Neural crest cell (in vitro differentiated cells): ENCODE data around the gene ACSL6. TPM values are rescaled to one million over a fixed set of nuclear protein-coding genes. Genes with fewer than 3 reads are reported as not detected.

Experiments used
- DNase-seq: peaks from one replicate; pipeline ENCODE4 v3.0.0; 2021; ENCODE audit warnings: low read depth, mixed read lengths, low spot score
- H3K27ac Mint-ChIP-seq: one replicate; pipeline ENCODE4 v1.8.0; 2021; ENCODE audit warnings: mild to moderate bottlenecking, mixed read lengths; ENCODE audit not compliant: unreplicated experiment
- H3K27me3 Mint-ChIP-seq: 2 replicates; pipeline ENCODE4 v1.8.0; 2021; ENCODE audit warnings: low read depth, mild to moderate bottlenecking, mixed read lengths
- H3K36me3 Mint-ChIP-seq: 2 replicates; pipeline ENCODE4 v1.8.0; 2021; ENCODE audit warnings: low read depth, mild to moderate bottlenecking, mixed read lengths
- H3K4me1 Mint-ChIP-seq: 2 replicates; pipeline ENCODE4 v1.8.0; 2021; ENCODE audit warnings: mixed read lengths
- H3K4me3 Mint-ChIP-seq: one replicate; pipeline ENCODE4 v1.8.0; 2021; ENCODE audit warnings: mild to moderate bottlenecking, mixed read lengths
- H3K9me3 Mint-ChIP-seq: 2 replicates; pipeline ENCODE4 v1.8.0; 2021; ENCODE audit warnings: mixed read lengths
- CTCF ChIP-seq: fragments of 200-600 bp; sonication (generic); conservative IDR thresholded peaks from 2 replicates; pipeline ENCODE4 v1.5.0; 2021; ENCODE audit warnings: antibody characterized with exemption, mild to moderate bottlenecking
- total RNA-seq: library from RNA; stranded (reverse); gene quantifications from 2 replicates; pipeline ENCODE4 v1.2.1, GENCODE V29; 2021

ACSL6 gene
- total RNA-seq, 1 donor from 2014 or later: 0.84 TPM

GRCh38 chr5:132012371-132013005 is 1.0 kb upstream of the ACSL6 start:
- H3K27me3 Mint-ChIP-seq: peaks cover 91% of the 10 kb centered on the region
- no peaks in the 10 kb centered on the region for H3K9me3 Mint-ChIP-seq
- peaks cover 11% of the 10 kb centered on the region for H3K4me1 Mint-ChIP-seq
- no peaks in the 10 kb centered on the region for H3K36me3 Mint-ChIP-seq
- peak overlapping the region; percentile 73 for H3K4me3 Mint-ChIP-seq
- DNase-seq: peak; percentile 66
- H3K27ac Mint-ChIP-seq: no peak overlapping the region
- TF ChIP-seq CTCF: no peak

GRCh38 chr5:132010989-132011621 is 353 bp downstream of the ACSL6 start:
- Mint-ChIP-seq H3K27ac (no peak overlapping the region), H3K36me3 (no peaks in the 10 kb centered on the region), H3K4me3 (peak overlapping the region; percentile 85), H3K4me1 (peaks cover 11% of the 10 kb centered on the region), H3K27me3 (peaks cover 77% of the 10 kb centered on the region), H3K9me3 (no peaks in the 10 kb centered on the region)
- TF ChIP-seq CTCF: no peak
- no peak for DNase-seq

- H3K4me3 Mint-ChIP-seq: peak overlapping the region; percentile 85
Measured at GRCh38 chr5:132010645-132010988, 841 bp downstream of the ACSL6 start.

GRCh38 chr5:132009706-132010405 is 1.6 kb downstream of the ACSL6 start:
- DNase-seq: no peak
- Mint-ChIP-seq H3K27ac (no peak overlapping the region), H3K9me3 (no peaks in the 10 kb centered on the region), H3K36me3 (no peaks in the 10 kb centered on the region), H3K4me1 (peaks cover 11% of the 10 kb centered on the region), H3K27me3 (peaks cover 65% of the 10 kb centered on the region), H3K4me3 (peak overlapping the region; percentile 85)
- no peak for TF ChIP-seq CTCF

More at GRCh38 chr5:132010645-132010988, 841 bp downstream of the ACSL6 start:
- Mint-ChIP-seq H3K4me1 (peaks cover 11% of the 10 kb centered on the region), H3K9me3 (no peaks in the 10 kb centered on the region), H3K36me3 (no peaks in the 10 kb centered on the region), H3K27ac (no peak overlapping the region), H3K27me3 (peaks cover 72% of the 10 kb centered on the region)
- no peak for DNase-seq
- TF ChIP-seq CTCF: no peak

- Mint-ChIP-seq H3K9me3 (no peaks in the 10 kb centered on the region), H3K36me3 (no peaks in the 10 kb centered on the region), H3K27ac (no peak overlapping the region), H3K4me1 (peaks cover 11% of the 10 kb centered on the region), H3K27me3 (peaks cover 58% of the 10 kb centered on the region), H3K4me3 (peak overlapping the region; percentile 24)
- TF ChIP-seq CTCF: no peak
- DNase-seq: no peak
Measured at GRCh38 chr5:132008961-132009680, 2.3 kb downstream of the ACSL6 start.
